ENCODE data around the gene DISP2.

GRCh38 chr15:40345225-40345866 lies 12.7 kb upstream of the DISP2 start:
- no peak for TF ChIP-seq ZFP3 (CRISPR knock-in tag; IDR thresholded peaks at IDR 0.05)
- no peak for TF ChIP-seq ZC3H10 (CRISPR knock-in tag; IDR thresholded peaks at IDR 0.05)

All from SK-N-SH treated with all-trans-retinoic acid at 6 μM for 48 hours (cell line).